GM23338 (cell line): ENCODE results near the gene RPTOR. TPM values are rescaled to one million over a fixed set of nuclear protein-coding genes. Genes with fewer than 3 reads are reported as not detected.
A peak's percentile ranks its signal among the peaks of the same experiment; 100 is the strongest.

Experiments
- ATAC-seq: fragments of 200-7000 bp; cut with Tn5 transposase; 3 replicates; pipeline ENCODE4 v1.9.1; 2020
- DNase-seq: peaks from one replicate; pipeline ENCODE4 v3.0.0-alpha.2; 2015; ENCODE audit warnings: low spot score
- H2AFZ ChIP-seq: fragments of 200-600 bp; sonication (generic); 2 replicates; pipeline ENCODE4 v1.8.0; 2016; ENCODE audit warnings: antibody characterized with exemption, mild to moderate bottlenecking, moderate library complexity
- H3F3A ChIP-seq: fragments of 200-600 bp; sonication (generic); replicated peaks from 2 replicates; pipeline ENCODE4 v1.8.0; 2017; ENCODE audit warnings: antibody characterized with exemption, mixed run types, low read depth
- H3K27ac ChIP-seq: fragments of 200-600 bp; sonication (generic); 2 replicates; pipeline ENCODE4 v1.6.1; 2016; ENCODE audit warnings: low read depth
- H3K27me3 ChIP-seq: fragments of 200-600 bp; sonication (generic); 2 replicates; pipeline ENCODE4 v1.8.0; 2016; ENCODE audit warnings: mild to moderate bottlenecking, mixed run types, moderate library complexity; ENCODE audit not compliant: insufficient read depth
- H3K36me3 ChIP-seq: fragments of 200-600 bp; sonication (generic); 2 replicates; pipeline ENCODE4 v1.8.0; 2016; ENCODE audit warnings: mild to moderate bottlenecking; ENCODE audit not compliant: insufficient read depth
- H3K4me1 ChIP-seq: fragments of 200-600 bp; sonication (generic); 2 replicates; pipeline ENCODE4 v1.8.0; 2016; ENCODE audit warnings: mild to moderate bottlenecking, moderate library complexity; ENCODE audit not compliant: insufficient read depth
- H3K4me2 ChIP-seq: fragments of 200-600 bp; sonication (generic); 2 replicates; pipeline ENCODE4 v1.7.1; 2017; ENCODE audit warnings: mixed run types
- H3K4me3 ChIP-seq: fragments of 200-600 bp; sonication (generic); 2 replicates; pipeline ENCODE4 v1.6.1; 2016; ENCODE audit warnings: mixed run types
- H3K79me2 ChIP-seq: fragments of 200-600 bp; sonication (generic); replicated peaks from 2 replicates; pipeline ENCODE4 v1.8.0; 2017; ENCODE audit warnings: mild to moderate bottlenecking; ENCODE audit not compliant: insufficient read depth
- H3K9me2 ChIP-seq: fragments of 200-600 bp; sonication (generic); 2 replicates; pipeline ENCODE4 v1.8.0; 2017; ENCODE audit not compliant: insufficient read depth
- H4K20me1 ChIP-seq: fragments of 200-600 bp; sonication (generic); replicated peaks from 2 replicates; pipeline ENCODE4 v1.8.0; 2017; ENCODE audit warnings: mild to moderate bottlenecking; ENCODE audit not compliant: insufficient read depth
- H3K27ac Mint-ChIP-seq: 2 replicates; pipeline ENCODE4 v1.8.0; 2020; ENCODE audit warnings: inconsistent platforms, mild to moderate bottlenecking, moderate library complexity, mixed read lengths
- H3K27me3 Mint-ChIP-seq: 3 replicates; pipeline ENCODE4 v1.8.0; 2022; ENCODE audit warnings: low read depth, mild to moderate bottlenecking, moderate library complexity, mixed read lengths, inconsistent platforms; ENCODE audit not compliant: insufficient read depth, poor library complexity
- H3K36me3 Mint-ChIP-seq: 3 replicates; pipeline ENCODE4 v1.8.0; 2021; ENCODE audit warnings: low read depth, mild to moderate bottlenecking, inconsistent platforms, moderate library complexity, mixed read lengths
- H3K4me1 Mint-ChIP-seq: 3 replicates; pipeline ENCODE4 v1.8.0; 2020; ENCODE audit warnings: mild to moderate bottlenecking, inconsistent platforms, mixed read lengths
- H3K4me3 Mint-ChIP-seq: 3 replicates; pipeline ENCODE4 v1.8.0; 2021; ENCODE audit warnings: moderate library complexity, mild to moderate bottlenecking, inconsistent platforms, mixed read lengths
- H3K9me3 Mint-ChIP-seq: 3 replicates; pipeline ENCODE4 v1.8.0; 2020; ENCODE audit warnings: moderate library complexity, mild to moderate bottlenecking, inconsistent platforms, mixed read lengths
- CREB1 ChIP-seq: fragments of 250-450 bp; sonication (Bioruptor Pico); IDR thresholded peaks from 2 replicates; pipeline ENCODE4 v1.5.0; 2020; ENCODE audit warnings: low read depth, mild to moderate bottlenecking, moderate library complexity
- CTCF ChIP-seq, 2 experiments: fragments of 200-600 bp in 1 of 2; sonication (generic) in 1 of 2; conservative IDR thresholded peaks; 2 replicates each; pipeline versions ENCODE4 v1.5.1 to v1.6.1; 2016 to 2017; ENCODE audit warnings: antibody characterized with exemption in 2 of 2, low read depth in 2 of 2, mild to moderate bottlenecking in 2 of 2, moderate library complexity in 1 of 2
- ETS1 ChIP-seq: IDR thresholded peaks from 2 replicates; pipeline ENCODE4 v1.6.1; 2016; ENCODE audit warnings: antibody characterized with exemption
- EZH2 ChIP-seq: fragments of 200-600 bp; sonication (generic); IDR thresholded peaks from one replicate; pipeline ENCODE4 v1.8.0; 2017; ENCODE audit warnings: antibody characterized with exemption, mild to moderate bottlenecking, low read depth; ENCODE audit not compliant: unreplicated experiment
- EZH2phosphoT487 ChIP-seq: fragments of 200-600 bp; sonication (generic); IDR thresholded peaks from one replicate; pipeline ENCODE4 v1.8.1; 2018; ENCODE audit warnings: antibody characterized with exemption; ENCODE audit not compliant: unreplicated experiment
- JUNB ChIP-seq: IDR thresholded peaks from one replicate; pipeline ENCODE4 v1.6.1; 2016; ENCODE audit warnings: antibody characterized with exemption; ENCODE audit not compliant: unreplicated experiment
- NANOG ChIP-seq: IDR thresholded peaks from 2 replicates; pipeline ENCODE4 v1.6.1; 2016; ENCODE audit warnings: antibody characterized with exemption, borderline replicate concordance
- POLR2AphosphoS5 ChIP-seq: IDR thresholded peaks from 2 replicates; pipeline ENCODE4 v1.6.1; 2016; ENCODE audit warnings: antibody characterized with exemption, low read depth
- REST ChIP-seq: IDR thresholded peaks from one replicate; pipeline ENCODE4 v1.6.1; 2018; ENCODE audit warnings: antibody characterized with exemption; ENCODE audit not compliant: unreplicated experiment
- STAT1 ChIP-seq: IDR thresholded peaks from one replicate; pipeline ENCODE4 v1.6.1; 2016; ENCODE audit warnings: antibody characterized with exemption; ENCODE audit not compliant: unreplicated experiment
- ZNF114 ChIP-seq: fragments of 250-450 bp; sonication (Bioruptor Pico); IDR thresholded peaks from 2 replicates; pipeline ENCODE4 v1.5.0; 2020; ENCODE audit warnings: mild to moderate bottlenecking, moderate library complexity
- ZNF331 ChIP-seq: fragments of 250-450 bp; sonication (Bioruptor Pico); IDR thresholded peaks from 2 replicates; pipeline ENCODE4 v1.5.0; 2020; ENCODE audit warnings: low read depth, mild to moderate bottlenecking, moderate library complexity
- ZNF462 ChIP-seq: fragments of 250-450 bp; sonication (Bioruptor Pico); IDR thresholded peaks from 2 replicates; pipeline ENCODE4 v1.5.0; 2020; ENCODE audit warnings: mild to moderate bottlenecking, moderate library complexity
- polyA plus RNA-seq: library from polyadenylated mRNA; unstranded; fragments of >200 nt; fragmentation: Nextera tagmentation; extraction: Ambion mirVana; gene quantifications from 2 replicates; pipeline ENCODE4 v1.2.1, GENCODE V29; 2016
- total RNA-seq: library from RNA; depleted of rRNA; stranded (reverse); fragments of >200 nt; shearing (Covaris generic); gene quantifications from 2 replicates; pipeline ENCODE4 v1.2.3, GENCODE V29; 2014

Gene RPTOR
- total and polyA plus RNA-seq, 2 experiments from 2014 or later: 9.5 to 38.0 TPM

- Histone ChIP-seq H3K27me3 (no peaks in the 10 kb centered on the region), H2AFZ (no peak overlapping the region), H3K79me2 (no peaks in the 10 kb centered on the region; the same call in 1 of the 2 replicates), H3F3A (no peaks in the 10 kb centered on the region), H4K20me1 (no peaks in the 10 kb centered on the region; the same call in 1 of the 2 replicates), H3K36me3 (no peaks in the 10 kb centered on the region), H3K4me2 (no peak overlapping the region), H3K4me3 (no peak overlapping the region), H3K9me2 (no peaks in the 10 kb centered on the region), H3K4me1 (peaks cover under 1% of the 10 kb centered on the region; the same call in 1 of the 2 replicates), H3K27ac (no peak overlapping the region)
- no peak for DNase-seq
- no peak overlapping the region for H3K4me3 Mint-ChIP-seq
- TF ChIP-seq ZNF114 (CRISPR knock-in tag) (no peak), EZH2 (no peak), CTCF (conservative IDR thresholded peaks at IDR 0.05; ENCODE audit: low read depth in 2 of 2) (no peak), STAT1 (no peak), EZH2phosphoT487 (no peak), NANOG (no peak), POLR2AphosphoS5 (no peak), REST (no peak), ZNF462 (CRISPR knock-in tag) (no peak), ETS1 (no peak), JUNB (no peak), ZNF331 (CRISPR knock-in tag) (no peak), CREB1 (no peak)
- H3K4me1 Mint-ChIP-seq: peaks cover 5% of the 10 kb centered on the region
- peak overlapping the region; percentile 40; the same call in 1 of the 2 replicates for H3K27ac Mint-ChIP-seq
- no peaks in the 10 kb centered on the region; the same call in 2 of the 3 replicates for H3K9me3 Mint-ChIP-seq
- peaks cover 7% of the 10 kb centered on the region for H3K27me3 Mint-ChIP-seq
- H3K36me3 Mint-ChIP-seq: peaks cover 5% of the 10 kb centered on the region; the same call in 2 of the 3 replicates
- ATAC-seq: no peak
Measured at GRCh38 chr17:80839026-80839345, 294.3 kb downstream of the RPTOR start.
